Measurements from ENCODE around the gene HOXB9.
A peak's percentile ranks its signal among the peaks of the same experiment; 100 is the strongest.

HOXB9 gene

DNA sequence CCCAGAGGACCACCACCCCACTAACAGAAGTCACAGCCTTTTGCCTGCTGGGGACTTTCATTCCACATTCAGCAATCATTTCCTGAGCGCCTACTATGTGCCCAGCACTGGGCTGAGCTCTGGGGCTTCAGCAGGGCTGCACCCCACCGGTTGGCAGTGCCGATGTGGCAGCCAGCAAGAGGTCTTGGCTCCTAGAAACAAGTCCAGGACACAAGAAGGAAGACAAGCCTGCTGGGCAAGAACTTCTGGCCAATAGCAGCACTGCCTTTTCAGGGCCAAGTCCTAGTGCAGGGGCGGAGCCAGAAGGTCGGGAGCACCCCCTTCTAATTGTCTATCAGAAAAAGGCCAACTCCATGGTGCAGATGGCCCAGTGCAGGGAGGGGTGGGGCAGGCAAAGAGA lies 13.0 kb upstream of the HOXB9 start:
- DNase-seq = no peak

DNA sequence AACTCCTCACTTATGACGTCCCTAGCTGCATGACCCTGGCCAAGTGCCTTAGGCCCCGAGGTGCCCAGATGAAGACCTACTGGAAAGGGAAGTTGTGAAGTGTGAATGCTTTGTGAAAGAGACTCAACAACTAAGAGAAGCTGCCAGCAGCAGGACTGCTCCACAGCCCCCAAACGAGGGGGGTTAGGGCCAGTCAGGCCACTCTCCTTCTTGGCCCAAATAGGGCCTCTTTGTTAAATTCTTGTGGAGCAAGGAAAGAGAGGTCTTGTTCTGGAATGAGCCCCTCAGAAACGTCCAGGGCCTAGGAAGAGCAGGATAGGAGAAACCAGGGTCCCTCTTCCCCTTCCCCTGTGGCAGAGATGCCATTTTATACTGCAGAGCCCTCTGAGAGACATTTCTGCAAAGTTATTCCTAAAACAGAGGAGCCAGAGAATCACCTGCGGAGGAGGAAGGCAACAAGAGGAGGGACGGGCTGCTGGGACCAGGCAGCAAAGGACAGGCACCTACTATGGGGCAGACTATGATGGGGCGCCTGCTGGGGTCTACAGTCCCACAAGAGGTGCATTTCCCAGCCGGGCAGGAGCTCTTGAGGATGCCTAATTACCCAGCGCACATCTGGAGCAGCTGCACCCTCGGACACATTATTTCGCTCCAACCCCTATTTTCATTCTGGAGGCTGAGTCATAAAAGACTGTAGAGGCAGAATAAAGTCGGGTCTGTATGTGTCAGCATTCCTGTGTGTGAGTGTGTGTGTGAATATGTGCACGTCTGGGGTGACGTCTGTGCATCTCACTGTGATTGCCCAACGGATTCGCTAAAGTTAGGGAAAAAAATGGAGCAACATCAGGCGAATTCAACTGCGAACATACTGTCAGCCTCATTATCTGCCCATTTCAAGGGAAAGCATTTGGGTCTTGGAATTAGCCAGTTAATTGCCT lies 11.4 kb upstream of the HOXB9 start:
- no peak for DNase-seq

DNA sequence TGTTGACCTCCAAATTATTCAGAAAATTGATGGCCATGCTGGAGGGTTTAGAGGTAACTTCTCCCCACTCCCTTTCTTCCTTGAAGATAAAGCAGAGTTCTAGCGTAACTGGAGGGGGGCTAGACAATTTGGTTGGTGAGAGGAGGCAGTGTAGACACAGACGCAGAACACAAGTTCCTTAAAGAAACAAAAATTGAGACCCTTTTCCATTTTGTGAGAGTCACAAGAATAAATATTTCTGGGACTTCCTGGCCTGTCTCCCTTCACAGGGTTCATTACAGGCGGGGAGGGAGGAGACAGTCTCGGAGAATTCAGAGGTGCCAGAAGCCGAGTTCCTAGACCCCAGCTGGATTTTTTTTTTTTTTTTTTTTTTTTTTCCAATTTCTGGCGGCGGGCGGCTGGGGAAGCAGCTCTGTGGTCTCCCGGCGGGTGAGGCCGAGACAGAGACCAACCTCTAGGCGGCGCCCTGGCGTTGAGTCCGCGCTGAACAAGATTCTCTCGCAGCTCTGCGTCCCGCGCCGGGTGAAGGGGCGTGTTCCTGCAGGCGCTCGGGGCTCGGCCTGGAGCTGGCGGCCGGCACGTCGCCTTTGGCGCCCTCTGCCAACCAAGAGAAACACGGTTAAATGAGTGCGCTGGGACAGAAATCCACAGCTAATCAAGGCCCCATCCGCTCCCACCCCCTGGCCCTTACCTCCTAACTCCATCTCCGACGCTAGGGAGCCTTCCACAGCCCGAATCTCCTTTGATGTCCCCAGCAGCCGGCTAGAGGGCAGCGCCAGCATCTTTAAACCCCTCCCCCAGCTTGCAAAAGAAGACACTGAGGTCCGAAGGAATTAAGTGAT lies 10.2 kb upstream of the HOXB9 start:
- peak; percentile 26 for DNase-seq

DNA sequence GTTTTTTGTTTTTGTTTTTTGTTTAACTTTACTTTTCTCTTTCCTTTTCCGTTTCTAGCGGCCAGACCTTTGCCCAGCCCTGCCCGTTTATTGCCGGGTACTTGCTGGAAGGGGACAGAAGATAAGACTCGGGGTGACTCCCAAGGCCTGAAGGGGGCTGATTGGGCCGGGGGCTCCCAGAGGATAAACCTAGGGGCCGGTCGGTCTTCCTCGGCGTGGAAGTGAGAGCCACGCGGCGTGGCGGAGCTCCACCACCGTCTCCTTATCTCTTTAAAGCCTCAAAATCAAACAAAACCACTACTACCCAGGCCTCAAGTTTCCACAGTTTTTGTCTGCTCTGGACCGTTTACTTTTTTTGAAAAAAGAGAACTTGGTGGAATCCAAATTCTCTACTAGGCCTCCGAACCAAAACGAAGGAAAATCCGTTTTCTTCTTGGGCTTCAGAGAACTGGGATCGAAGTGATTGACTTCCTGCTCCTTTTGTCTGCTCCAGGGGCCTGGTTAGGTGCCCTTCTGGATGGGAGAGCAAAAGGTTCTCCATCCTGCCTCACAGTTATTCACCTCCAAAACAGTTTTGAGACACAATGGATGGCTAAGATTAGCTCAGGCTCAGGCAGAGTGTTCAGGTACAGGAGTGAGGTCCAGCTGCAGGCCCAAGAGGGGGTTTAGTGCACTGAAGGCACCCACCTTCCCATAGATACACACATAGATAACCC lies 8.5 kb upstream of the HOXB9 start:
- DNase-seq = no peak

DNA sequence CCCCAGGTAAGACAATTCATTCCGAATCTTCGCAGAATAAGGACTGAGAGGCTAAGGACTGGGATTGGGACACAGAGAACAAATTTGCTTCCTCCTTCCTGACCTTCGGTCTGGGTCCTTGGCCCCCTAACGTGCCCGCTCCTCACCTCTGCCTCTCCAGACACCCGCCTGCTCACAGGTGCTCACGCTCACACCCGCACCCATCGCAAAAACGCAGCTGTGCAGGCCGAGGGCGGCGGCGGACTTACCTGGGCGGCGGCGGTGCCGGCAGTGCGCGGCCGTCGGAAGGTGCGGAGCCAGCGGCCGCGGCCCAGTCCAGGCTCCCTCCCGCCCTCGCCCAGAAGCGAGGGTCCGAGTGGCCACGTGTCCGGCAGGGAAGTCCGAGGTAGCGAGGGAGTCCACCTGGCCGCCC lies 7.1 kb upstream of the HOXB9 start:
- DNase-seq = no peak

DNA sequence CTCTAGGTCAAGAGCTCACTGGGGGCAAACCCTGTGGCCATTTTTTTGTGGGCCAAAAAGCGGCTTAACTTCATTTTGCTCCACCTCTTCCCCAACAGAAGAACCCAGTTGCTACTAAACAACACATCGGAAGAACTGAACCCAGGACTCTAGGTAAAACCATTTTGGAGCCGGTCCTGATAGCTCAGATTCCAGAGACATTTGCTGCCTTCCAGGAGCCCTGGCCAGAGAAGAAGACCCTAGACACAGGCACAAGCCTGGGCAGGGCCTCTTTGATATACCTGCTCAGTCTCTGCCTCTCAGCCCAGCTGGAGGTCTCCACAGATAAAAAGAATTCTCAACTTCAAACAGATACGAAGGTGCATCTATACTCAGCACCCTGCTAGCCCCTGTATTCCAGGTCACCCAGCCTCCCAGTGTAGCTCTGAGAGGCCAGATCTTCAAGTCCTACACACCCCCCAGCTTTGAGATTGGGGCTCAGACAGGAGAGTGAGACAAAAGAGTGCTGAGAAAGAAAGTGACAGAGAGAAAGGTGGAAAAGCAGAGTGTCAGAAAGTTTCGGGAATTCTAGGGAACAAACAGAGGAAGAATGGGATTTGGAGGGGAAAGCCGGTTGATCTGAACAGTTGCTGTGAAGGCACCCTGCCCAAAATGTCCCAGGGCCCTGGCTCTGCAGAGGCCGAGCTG lies 6.6 kb upstream of the HOXB9 start:
- no peak for DNase-seq

DNA sequence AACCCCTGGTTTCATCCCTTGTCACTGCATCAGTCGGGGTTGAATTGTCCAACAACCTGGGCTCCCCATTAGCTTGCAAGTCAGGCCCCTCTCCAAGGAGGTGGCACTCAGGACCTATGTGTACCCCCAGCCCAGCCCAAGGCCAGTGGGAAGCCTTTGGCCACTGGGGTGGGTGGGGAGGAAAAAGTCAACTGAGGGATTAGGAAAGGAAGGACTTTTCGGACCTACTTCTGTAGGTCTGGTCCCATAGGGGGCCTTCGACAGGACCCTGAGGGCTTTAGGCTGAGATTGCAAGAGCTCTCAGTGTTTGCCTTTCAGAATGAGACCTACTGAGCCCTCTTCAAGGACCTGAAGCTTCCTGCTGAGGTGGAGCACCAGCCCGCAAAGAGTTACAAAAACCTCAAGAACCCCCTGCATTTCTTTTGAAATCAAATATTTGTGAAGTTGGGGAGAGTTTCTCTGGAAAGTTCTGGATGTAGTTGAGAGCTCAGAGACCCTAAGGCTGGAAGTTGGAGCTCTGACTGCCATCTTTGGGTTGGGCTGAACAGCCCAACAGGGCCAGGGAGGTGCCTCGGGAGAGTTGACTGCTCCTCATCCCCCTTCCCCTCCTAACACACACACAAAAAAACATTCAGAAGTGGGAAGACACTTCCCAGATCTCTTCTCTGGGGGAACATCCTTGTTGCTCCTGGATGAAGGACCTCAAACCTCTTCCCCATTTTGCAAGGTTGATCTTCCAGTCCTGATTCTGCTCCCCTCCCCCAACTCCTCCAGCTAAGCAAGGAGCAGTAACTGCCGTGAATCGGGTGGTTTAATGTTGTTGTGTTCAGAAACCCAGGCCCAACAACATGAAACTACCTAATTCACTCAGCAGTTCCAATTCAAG lies 5.8 kb upstream of the HOXB9 start:
- no peak for DNase-seq

DNA sequence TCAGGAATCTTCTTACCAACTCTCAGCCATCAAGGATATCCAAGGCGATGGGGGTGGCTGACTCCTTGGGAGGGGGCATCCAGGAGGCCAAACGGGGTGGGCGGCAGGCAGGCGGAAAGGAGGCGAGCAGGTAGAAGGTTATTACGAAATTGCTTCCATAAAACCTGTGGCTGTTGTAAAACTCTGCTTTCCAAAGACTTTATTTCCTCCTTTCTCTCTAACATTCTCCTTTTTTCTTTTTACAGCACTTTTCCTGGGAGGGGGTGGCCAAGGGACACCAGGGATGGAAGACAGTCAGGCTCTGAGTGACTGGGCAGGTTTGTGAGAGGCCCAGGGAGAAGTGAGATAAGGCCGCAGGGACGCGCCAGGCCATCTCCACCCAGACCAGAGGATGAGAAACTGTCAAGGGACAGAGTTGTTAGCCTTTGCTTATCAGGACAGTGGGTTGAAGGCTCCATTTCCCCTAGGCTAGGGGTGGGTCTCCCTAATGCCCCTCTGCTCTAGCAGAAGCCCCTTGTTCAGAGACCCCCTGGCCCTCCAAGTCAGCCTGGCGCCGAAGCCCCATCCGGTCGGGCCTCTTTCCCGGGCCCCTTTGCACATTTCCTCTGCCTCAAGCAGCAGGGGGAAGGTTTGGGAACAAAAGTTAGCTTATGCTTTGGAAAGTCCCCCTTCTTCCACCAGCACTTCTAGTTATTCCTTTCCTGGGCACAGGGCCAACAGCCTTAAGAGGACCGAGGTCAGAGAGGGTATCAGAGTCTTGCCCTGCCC lies 5.0 kb upstream of the HOXB9 start:
- DNase-seq = no peak

DNA sequence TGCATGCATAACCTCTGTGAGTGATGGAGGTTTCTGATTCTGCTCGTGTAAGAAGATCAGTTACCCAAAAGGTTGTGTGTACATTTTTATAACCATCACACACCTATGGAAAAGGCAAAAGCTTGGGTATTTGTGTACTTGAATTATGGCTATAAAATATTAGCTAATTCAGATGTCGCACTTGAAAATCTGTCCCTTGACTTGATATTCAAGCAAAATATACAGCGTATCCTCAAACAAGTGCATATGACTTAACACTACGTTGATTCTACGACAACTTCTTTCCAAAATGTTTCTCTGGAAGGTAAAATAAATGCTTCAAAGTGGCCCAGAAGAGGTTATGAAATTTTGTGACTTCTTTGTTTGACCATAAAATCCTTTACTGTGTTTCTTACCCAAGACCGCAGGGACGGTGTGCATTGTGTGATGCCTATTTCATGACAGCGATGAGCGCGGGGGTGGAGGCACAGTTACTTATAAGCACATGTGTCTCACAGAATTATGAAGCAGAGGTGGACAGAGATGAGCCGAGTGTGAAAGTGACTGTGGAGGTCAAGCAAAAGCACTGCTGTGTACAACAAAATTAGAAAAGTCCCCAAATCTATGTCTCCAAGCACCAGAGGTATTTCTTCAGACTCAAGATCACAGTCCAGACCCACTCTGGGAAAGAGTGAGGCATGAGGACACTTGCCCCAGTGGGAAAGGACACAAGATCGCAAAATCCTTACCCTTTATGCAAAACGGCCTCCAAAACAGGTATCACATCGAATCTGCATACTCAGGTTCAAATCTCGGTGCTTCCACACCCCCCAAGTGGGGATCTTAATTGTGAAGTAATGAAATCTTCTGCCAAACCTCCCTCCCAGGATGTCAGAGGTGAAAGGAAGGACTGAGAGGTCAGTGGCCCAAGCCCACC lies 4.1 kb upstream of the HOXB9 start:
- DNase-seq = no peak

DNA sequence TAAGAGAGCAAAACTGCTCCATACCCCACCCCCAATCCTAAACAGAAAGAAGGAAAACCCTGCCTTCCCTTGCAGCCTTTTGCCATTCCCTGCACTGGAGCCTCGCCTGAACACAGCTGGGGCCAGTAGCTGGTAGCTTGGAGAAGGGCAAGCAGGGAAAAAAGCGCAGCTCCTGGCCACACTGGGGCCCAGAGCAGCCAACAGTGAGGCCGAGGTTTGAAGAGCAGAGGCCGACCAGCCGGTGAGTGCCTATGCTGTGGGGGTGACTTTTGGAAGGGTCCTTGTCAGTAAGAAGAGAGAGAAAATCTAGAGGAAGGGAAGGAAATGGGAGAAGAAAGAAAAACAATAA lies 3.2 kb upstream of the HOXB9 start:
- DNase-seq = no peak

DNA sequence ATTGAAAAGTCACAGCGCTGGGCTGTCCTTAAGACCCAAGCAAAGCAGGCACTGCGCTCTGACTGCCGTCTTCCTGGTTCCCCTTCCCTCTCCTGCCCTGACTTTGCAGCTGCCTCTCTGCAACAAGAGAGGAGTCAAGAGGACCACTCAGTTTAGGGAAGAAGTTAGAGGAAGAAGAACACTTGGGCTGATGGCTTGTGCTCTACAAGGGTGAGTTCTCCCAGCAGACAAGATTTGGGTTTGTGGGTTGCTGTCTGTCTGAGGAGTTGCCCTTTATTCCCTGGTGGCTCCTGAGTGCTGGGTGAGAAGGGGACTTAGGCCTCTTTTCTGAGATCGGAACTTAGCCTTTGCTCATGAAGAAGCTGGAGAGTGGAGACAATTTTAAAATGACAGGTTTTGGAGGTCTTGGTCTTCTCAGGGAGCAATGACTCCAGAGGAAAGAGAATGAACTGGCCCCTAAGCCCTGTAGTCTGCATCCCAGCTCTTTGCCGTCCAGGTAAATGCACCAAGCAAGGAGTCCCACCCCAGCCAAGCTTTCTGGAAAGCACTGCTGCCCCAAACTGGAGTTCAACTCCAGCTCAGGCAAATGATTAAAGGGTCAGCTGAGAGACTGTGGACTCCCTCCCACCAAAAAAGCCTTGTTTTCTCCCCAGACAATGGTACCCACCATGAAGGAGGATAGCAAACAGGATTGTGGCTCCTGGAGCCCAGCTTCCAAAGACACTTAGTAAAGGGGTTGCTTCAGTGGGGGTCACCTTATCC lies 2.7 kb upstream of the HOXB9 start:
- DNase-seq = no peak

DNA sequence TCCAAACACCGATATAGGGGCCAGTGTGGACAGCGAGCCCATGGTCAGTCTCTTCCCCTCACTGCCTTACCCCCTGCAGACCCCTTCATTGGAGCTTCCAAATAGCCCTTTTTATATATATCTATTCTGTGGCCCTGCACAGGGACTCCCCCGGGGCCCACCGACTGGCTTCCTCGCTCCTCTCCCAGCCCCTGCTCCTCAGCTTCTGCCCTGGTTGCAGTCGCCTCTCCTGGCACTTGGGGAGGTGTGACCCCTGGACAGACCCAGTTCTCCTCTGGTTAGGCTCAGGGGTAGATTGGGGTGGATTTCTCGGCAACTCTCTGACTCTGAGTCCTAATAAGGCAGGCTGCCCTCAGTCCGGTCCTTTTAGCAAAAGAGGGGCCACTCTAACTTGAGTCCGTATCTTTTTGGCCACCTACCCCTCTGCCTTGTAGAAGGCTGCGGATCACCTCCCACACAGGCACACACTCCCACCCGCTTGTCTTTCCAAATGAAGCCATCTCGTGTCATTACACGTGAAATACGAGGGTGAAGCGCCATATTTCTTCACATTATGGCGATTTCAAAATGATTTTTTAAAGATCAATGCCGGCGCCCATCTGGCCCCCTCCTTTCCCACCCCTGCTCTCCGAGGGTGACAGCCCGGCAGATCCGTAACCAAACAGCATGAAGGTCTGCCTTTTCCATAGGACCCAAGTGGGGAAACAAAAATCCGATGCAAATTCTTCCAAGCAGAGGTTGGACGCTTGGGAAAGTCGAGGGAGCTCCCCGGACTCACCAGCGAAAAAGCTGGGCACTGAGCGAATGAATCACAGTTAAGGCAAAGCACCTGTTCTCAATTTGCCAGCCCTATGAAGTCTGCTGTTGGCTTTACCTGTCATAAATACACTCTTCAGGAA lies 1.7 kb upstream of the HOXB9 start:
- no peak for DNase-seq

DNA sequence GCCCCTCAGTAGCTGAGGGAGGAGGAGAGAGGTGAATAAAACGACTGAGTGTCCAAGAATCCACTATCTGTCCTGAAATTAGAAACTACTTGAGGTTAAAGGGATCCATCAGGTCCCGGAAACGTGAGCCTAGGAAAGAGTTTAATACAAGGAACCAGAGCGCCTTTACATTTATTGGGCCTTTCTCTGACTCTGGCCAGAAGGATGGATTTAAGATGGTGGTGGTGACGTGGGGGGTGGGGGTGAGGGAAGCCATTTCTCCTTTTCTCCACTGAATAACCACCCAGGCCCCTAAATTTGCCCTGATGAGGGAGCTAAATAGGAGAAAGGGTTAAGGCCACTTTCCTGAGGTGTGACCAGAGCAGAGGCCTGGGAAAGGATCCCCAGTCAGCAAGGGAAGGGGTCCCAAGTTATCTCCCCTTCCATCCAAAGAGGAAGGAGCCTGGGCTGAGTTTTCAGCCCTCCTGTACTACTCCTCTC lies 1.0 kb upstream of the HOXB9 start:
- DNase-seq = no peak

DNA sequence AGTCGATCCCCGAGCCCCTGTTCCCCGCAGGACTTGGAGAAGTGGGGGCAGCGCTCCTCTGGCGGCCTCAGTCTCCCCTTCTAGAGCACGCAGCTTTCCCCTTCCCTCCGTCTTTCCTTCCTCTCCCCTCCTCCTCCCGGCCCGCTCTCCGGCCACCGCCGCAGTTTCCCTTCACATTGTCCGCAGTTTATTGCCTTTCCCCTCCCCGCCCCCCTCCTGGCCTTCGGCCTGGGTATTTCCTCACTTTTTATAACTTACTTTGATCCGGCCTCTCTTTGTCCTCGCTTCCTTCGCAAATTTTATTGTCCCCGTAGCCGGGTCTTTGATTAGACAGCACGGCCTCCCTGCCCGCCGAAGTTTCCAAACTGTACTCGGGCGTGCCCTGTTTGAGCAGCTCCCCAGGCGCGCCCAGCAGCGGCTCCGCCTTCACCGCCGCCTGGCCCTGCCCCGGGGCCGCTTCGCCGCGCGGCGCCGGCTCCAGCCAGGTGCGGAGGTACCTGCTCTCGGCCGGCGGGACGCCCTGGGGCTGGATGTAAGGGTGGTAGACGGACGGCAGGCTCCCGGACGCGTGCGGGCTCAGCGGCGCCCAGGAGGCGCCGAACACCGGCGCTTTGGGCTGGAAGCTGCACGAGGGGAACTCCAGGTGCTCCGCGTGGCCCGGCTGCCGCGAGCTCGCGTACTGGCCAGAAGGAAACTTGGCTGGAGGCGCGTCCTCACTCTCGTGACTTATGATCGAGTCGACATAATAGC lies 488 bp downstream of the HOXB9 start:
- no peak for DNase-seq

DNA sequence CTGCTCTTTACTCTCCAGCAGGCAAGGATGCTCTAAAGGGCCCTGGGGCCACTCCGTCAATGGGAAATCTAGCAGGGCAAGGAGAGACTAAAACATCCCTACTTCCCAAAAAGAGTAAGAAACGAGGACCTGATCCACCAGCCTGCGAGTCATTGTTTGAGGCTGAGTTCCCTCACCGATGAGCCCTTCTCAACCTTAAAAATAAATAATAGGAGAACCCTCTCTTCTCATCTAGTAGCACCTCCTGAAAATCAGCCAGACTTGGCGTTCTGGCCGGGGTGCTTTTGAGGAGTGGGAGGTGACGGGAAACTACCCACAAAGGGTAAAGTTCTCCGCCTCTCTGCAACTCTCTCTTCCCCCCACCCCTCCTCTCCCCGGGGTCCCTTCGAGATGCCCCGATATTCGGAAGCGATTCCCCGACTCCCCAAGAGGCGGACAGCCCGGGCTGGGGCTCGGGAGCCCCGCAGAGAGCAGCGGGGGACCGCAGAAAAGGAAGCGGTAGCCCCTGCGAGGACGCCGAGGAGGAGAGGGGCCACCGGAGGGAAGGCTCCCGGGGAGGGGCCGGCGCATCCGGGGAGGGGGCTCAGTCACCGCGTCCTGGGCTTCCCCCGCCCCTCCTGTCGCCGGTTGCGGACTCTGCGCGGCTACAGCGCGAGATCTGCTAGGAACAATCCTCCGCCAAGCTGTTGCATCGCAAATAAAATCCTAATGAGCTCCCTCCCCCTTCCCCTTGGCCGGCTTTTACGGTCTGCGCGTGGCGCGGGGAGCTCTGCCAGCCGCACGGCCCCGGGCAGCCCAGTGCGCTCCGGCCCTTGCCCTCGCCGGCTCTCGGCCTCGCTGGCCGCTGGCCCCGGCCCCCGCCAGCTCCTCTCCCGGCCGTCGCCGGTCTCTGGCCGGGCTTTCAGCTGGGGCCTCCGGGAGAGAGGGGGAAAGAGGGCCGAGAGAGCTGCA lies 1.3 kb downstream of the HOXB9 start:
- no peak for DNase-seq

DNA sequence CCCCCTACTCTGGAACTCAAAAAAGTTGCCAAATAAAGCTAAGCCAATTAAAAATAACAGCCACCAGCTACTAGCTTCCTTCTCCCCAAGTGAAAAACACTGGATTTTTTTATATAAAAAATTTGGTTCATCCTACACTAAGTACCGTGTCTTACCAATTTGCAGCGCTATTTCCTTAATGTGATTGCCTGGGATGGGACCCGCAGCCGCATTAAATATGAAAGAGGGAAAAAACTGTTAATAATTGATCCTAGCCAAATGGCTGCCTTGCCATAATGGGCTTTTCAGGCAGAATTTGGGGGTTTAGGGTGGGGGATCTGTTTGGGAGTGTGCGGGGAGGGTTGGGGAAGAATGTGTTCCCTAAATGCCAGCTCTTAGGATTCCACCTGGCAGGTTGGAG lies 2.0 kb downstream of the HOXB9 start:
- DNase-seq = no peak
